DLD1 (cell line): ENCODE data around the gene PAQR8.

ENCODE experiments used
- in situ Hi-C: cut with HindIII; loops from 2 replicates; pipeline ENCODE4 v1.10.0; 2017; ENCODE audit warnings: low sequenced_read_pairs

Gene PAQR8

GRCh38 chr6:52375780-52376556 is 14.0 kb downstream of the PAQR8 start:
- in situ Hi-C loops = no loop called here

- in situ Hi-C loops = no loop called here
Measured at GRCh38 chr6:52376763-52377162, 14.8 kb downstream of the PAQR8 start.

GRCh38 chr6:52377538-52378221 is 15.7 kb downstream of the PAQR8 start:
- in situ Hi-C loops = no loop called here

- in situ Hi-C loops = no loop called here
Measured at GRCh38 chr6:52381249-52381648, 19.3 kb downstream of the PAQR8 start.

GRCh38 chr6:52384145-52384766 is 22.3 kb downstream of the PAQR8 start:
- in situ Hi-C loops = no loop called here

- in situ Hi-C loops = loop anchor here (5.0 kb wide), 1 partner anchor 123 kb away; no protein-coding TSS in a partner anchor
Measured at GRCh38 chr6:52385074-52385473, 23.1 kb downstream of the PAQR8 start.

GRCh38 chr6:52388119-52388518 is 26.2 kb downstream of the PAQR8 start:
- in situ Hi-C loops = loop anchor here (5.0 kb wide), 1 partner anchor 126 kb away; no protein-coding TSS in a partner anchor

- in situ Hi-C loops = loop anchor here (5.0 kb wide), 1 partner anchor 126 kb away; no protein-coding TSS in a partner anchor
Measured at GRCh38 chr6:52388790-52389189, 26.8 kb downstream of the PAQR8 start.

- in situ Hi-C loops = loop anchor here (5.0 kb wide), 1 partner anchor 127 kb away; no protein-coding TSS in a partner anchor
Measured at GRCh38 chr6:52389264-52389625, 27.3 kb downstream of the PAQR8 start.

GRCh38 chr6:52389626-52390360 is 27.8 kb downstream of the PAQR8 start:
- in situ Hi-C loops = loop anchor here (5.0 kb wide), 1 partner anchor 127 kb away; no protein-coding TSS in a partner anchor

- in situ Hi-C loops = no loop called here
Measured at GRCh38 chr6:52390361-52390727, 28.4 kb downstream of the PAQR8 start.

- in situ Hi-C loops = no loop called here
Measured at GRCh38 chr6:52391599-52391998, 29.6 kb downstream of the PAQR8 start.

GRCh38 chr6:52392944-52393343 is 31.0 kb downstream of the PAQR8 start:
- in situ Hi-C loops = no loop called here

- in situ Hi-C loops = no loop called here
Measured at GRCh38 chr6:52393780-52394179, 31.8 kb downstream of the PAQR8 start.

GRCh38 chr6:52394251-52394666 is 32.3 kb downstream of the PAQR8 start:
- in situ Hi-C loops = no loop called here

- in situ Hi-C loops = loop anchor here (5.0 kb wide), 1 partner anchor 266 kb away; no protein-coding TSS in a partner anchor
Measured at GRCh38 chr6:52395969-52396368, 34.0 kb downstream of the PAQR8 start.

GRCh38 chr6:52399511-52400312 is 37.8 kb downstream of the PAQR8 start:
- in situ Hi-C loops = loop anchor here (5.0 kb wide), 1 partner anchor 263 kb away; no protein-coding TSS in a partner anchor

GRCh38 chr6:52400313-52401041 is 38.5 kb downstream of the PAQR8 start:
- in situ Hi-C loops = no loop called here

- in situ Hi-C loops = no loop called here
Measured at GRCh38 chr6:52403086-52403485, 41.1 kb downstream of the PAQR8 start.
